Muscle layer of colon (tissue), 2 donors: Measurements from ENCODE around the gene CSAD.

Experiments
- H3K27ac ChIP-seq: one replicate; pipeline ENCODE4 v1.7.0; 2013; ENCODE audit warnings: low read depth, mild to moderate bottlenecking, low read length, moderate library complexity
- H3K27me3 ChIP-seq, 2 donors: one replicate each; pipeline ENCODE4 v1.7.0; 2013; ENCODE audit warnings: low read length in 2 of 2, mild to moderate bottlenecking in 2 of 2; ENCODE audit not compliant: insufficient read depth in 2 of 2, control insufficient read depth in 1 of 2
- H3K36me3 ChIP-seq: one replicate; pipeline ENCODE4 v1.7.0; 2013; ENCODE audit warnings: mild to moderate bottlenecking, low read length; ENCODE audit not compliant: insufficient read depth
- H3K4me1 ChIP-seq: one replicate; pipeline ENCODE4 v1.7.0; 2013; ENCODE audit warnings: mild to moderate bottlenecking, low read length; ENCODE audit not compliant: insufficient read depth
- H3K4me3 ChIP-seq, 2 donors: one replicate each; pipeline ENCODE4 v1.7.0; 2013; ENCODE audit warnings: low read length in 2 of 2, low read depth in 1 of 2, mild to moderate bottlenecking in 1 of 2, moderate library complexity in 1 of 2
- H3K9ac ChIP-seq: one replicate; pipeline ENCODE4 v1.7.0; 2013; ENCODE audit warnings: low read length
- H3K9me3 ChIP-seq: one replicate; pipeline ENCODE4 v1.7.0; 2013; ENCODE audit warnings: mild to moderate bottlenecking, low read length
- donor health status: abdominal sarcoma.
- donor health status: Adenocarcinoma of cecum.

The CSAD gene

GRCh38 chr12:53193985-53194716 lies 13.4 kb upstream of the CSAD start:
- H3K36me3 ChIP-seq, result no peaks in the 10 kb centered on the region

GRCh38 chr12:53193040-53193439 lies 12.3 kb upstream of the CSAD start:
- Histone ChIP-seq H3K9me3 (no peaks in the 10 kb centered on the region), H3K36me3 (peaks cover 6% of the 10 kb centered on the region), H3K4me1 (peaks cover 3% of the 10 kb centered on the region), H3K27ac (no peak overlapping the region), H3K9ac (no peak overlapping the region), H3K4me3 (no peak overlapping the region), H3K27me3 (no peaks in the 10 kb centered on the region)

More at GRCh38 chr12:53193985-53194716, 13.4 kb upstream of the CSAD start:
- H3K4me3 ChIP-seq, result no peak overlapping the region
- H3K27ac ChIP-seq, result no peak overlapping the region
- H3K4me1 ChIP-seq, result peaks cover 5% of the 10 kb centered on the region
- H3K9me3 ChIP-seq, result no peaks in the 10 kb centered on the region
- H3K9ac ChIP-seq, result no peak overlapping the region
- H3K27me3 ChIP-seq, result no peaks in the 10 kb centered on the region

DNA sequence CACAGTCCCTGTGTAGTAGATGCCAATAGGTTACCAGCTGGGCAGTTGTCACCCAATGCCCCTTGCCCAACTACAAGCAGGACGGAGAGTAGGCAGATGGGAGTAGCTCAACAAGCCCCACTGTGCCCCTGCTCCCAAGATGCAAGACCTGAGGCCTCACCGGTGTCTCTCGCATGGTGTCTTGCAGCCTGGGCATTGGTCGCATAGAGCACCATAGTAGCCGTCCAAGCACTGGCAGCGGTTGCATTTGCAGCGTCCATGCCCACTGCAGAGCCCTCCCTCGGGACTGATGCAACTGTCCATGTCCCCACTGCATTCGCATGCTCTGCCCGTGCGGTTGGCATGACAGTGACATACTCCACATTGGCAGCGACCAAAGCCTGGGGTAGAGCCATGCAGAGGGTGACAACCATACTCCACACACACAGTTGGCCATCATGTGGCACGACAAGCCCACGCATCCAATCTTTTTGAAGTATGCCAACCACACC lies 11.9 kb upstream of the CSAD start:
- Histone ChIP-seq H3K27me3 (no peaks in the 10 kb centered on the region), H3K9me3 (no peaks in the 10 kb centered on the region), H3K4me3 (no peak overlapping the region), H3K27ac (no peak overlapping the region), H3K9ac (no peak overlapping the region), H3K36me3 (peaks cover 11% of the 10 kb centered on the region), H3K4me1 (no peaks in the 10 kb centered on the region)

DNA sequence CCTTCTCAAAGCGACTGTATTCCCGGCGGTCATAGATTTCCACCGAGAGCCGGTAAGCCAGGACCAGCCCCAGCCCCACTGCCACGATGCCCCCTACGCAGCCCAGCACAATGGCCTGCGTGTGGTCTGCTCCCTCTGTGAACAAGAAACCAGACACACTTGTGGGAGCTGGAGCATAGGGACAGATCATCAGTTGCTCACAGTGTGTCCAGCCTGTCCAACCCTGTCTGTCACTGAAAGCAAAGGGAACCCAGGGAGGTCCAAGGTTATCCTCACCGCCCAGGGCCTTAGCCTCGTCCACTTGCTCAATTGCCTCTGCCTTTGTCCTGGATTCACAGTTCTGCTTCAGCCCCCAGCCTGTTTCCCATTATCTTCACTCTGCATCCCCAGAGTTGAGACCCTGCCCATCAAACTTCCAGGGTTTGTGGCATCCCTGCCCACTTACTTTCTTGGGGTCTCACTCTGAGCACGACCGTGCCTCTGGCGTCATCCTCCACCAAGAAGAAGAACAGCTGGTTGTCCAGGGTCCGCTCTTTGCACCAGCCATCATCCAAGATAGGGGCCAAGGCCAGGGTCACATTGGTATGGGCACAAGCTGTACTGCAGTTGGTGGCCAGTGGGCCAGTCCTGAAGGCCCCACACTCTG lies 11.3 kb upstream of the CSAD start:
- no peaks in the 10 kb centered on the region for H3K4me1 ChIP-seq
- H3K9ac ChIP-seq, result no peak overlapping the region
- no peak overlapping the region for H3K27ac ChIP-seq
- no peaks in the 10 kb centered on the region for H3K27me3 ChIP-seq
- H3K4me3 ChIP-seq, result no peak overlapping the region
- peaks cover 16% of the 10 kb centered on the region for H3K36me3 ChIP-seq
- H3K9me3 ChIP-seq, result no peaks in the 10 kb centered on the region

- H3K36me3 ChIP-seq, result peaks cover 23% of the 10 kb centered on the region
- no peak overlapping the region for H3K27ac ChIP-seq
- no peaks in the 10 kb centered on the region for H3K9me3 ChIP-seq
- H3K27me3 ChIP-seq, result no peaks in the 10 kb centered on the region
- H3K4me1 ChIP-seq, result no peaks in the 10 kb centered on the region
- H3K9ac ChIP-seq, result no peak overlapping the region
- no peak overlapping the region for H3K4me3 ChIP-seq
Observed at GRCh38 chr12:53191096-53191884, 10.6 kb upstream of the CSAD start.

GRCh38 chr12:53190108-53190729 lies 9.5 kb upstream of the CSAD start:
- Histone ChIP-seq H3K9me3 (no peaks in the 10 kb centered on the region), H3K27me3 (no peaks in the 10 kb centered on the region), H3K27ac (no peak overlapping the region), H3K36me3 (peaks cover 34% of the 10 kb centered on the region), H3K4me1 (no peaks in the 10 kb centered on the region), H3K9ac (no peak overlapping the region), H3K4me3 (no peak overlapping the region)

- H3K27me3 ChIP-seq, result no peaks in the 10 kb centered on the region
- H3K27ac ChIP-seq, result no peak overlapping the region
- no peak overlapping the region for H3K4me3 ChIP-seq
- no peak overlapping the region for H3K9ac ChIP-seq
- no peaks in the 10 kb centered on the region for H3K9me3 ChIP-seq
- peaks cover 59% of the 10 kb centered on the region for H3K36me3 ChIP-seq
- H3K4me1 ChIP-seq, result peaks cover 26% of the 10 kb centered on the region
Observed at GRCh38 chr12:53187145-53187899, 6.6 kb upstream of the CSAD start.

DNA sequence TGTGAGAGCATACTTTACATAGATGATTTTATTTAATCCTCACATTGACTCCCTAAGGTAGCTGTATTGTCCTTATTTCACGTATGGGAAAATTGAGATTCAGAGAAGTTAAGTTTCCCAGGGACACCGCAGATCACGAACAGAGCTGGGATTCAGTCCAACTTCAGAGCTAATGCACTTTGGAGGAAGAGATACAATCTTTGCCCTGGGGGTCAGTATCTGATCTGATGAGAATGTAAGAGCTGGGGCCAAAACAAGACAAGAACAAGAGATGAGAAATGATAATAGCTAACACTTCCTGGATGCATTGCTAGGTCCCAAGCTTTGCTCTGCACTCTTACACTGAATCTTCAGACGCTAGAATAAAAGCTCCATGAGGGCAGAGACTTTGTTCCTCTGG lies 6.0 kb upstream of the CSAD start:
- peaks cover 32% of the 10 kb centered on the region for H3K4me1 ChIP-seq
- no peak overlapping the region for H3K27ac ChIP-seq
- peaks cover 64% of the 10 kb centered on the region for H3K36me3 ChIP-seq
- no peaks in the 10 kb centered on the region for H3K27me3 ChIP-seq
- no peak overlapping the region for H3K9ac ChIP-seq
- no peak overlapping the region for H3K4me3 ChIP-seq
- H3K9me3 ChIP-seq, result no peaks in the 10 kb centered on the region

DNA sequence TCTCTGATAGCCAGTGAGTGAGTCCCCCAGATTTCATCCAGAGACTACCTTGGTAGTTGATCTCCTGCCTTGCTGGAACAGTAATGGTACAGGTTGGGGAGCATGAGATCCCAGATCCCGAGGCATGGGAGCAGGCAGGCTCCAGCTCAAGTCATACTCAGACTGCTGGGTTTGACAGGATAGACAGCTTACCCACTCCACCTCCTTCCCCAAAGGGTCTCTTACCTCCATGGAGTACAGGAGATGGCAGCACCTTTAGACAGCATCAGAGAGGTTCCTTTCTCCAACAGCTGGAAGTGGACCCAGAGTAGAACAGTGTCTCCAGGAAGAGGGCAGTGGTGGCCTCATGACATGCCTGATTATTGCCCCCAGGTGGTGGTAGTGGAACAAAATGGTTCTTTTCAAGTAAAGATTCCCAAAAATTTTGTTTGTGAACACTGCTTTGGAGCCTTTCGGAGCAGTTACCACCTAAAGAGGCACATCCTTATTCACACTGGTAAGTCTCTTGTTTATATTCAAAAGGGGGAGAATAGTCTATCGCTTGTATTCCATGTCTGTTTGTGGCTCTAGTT lies 4.9 kb upstream of the CSAD start:
- no peak overlapping the region for H3K4me3 ChIP-seq
- H3K36me3 ChIP-seq, result peaks cover 66% of the 10 kb centered on the region
- no peak overlapping the region for H3K27ac ChIP-seq
- no peaks in the 10 kb centered on the region for H3K9me3 ChIP-seq
- peaks cover 38% of the 10 kb centered on the region for H3K4me1 ChIP-seq
- H3K9ac ChIP-seq, result no peak overlapping the region
- H3K27me3 ChIP-seq, result no peaks in the 10 kb centered on the region

DNA sequence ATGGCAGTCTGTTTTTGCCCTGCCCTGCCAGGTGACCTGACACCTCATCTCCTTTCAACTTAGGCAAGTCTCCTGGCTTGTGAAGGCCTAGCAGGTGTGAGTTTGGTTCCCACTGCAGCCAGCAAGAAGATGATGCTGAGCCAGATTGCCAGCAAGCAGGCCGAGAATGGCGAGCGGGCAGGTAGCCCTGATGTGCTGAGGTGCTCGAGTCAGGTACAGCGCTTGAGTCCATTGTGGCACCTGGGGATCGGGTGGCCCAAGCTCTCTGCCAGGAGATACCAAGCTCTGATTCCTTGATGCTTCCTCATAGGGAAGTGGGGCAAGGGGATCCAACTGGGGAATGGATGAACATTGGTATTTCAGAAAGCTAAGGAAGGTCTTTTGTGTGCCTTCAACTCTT lies 4.1 kb upstream of the CSAD start:
- Histone ChIP-seq H3K4me1 (peaks cover 39% of the 10 kb centered on the region), H3K27me3 (no peaks in the 10 kb centered on the region), H3K9me3 (no peaks in the 10 kb centered on the region), H3K27ac (no peak overlapping the region), H3K4me3 (no peak overlapping the region), H3K9ac (no peak overlapping the region), H3K36me3 (peaks cover 66% of the 10 kb centered on the region)
